MV-4-11 (cell line): ENCODE measurements around the gene CDK6.

Experiments
- DNase-seq: peaks from one replicate; lab custom pipeline; 2025; lab: John Stamatoyannopoulos, UW

Gene CDK6

DNA sequence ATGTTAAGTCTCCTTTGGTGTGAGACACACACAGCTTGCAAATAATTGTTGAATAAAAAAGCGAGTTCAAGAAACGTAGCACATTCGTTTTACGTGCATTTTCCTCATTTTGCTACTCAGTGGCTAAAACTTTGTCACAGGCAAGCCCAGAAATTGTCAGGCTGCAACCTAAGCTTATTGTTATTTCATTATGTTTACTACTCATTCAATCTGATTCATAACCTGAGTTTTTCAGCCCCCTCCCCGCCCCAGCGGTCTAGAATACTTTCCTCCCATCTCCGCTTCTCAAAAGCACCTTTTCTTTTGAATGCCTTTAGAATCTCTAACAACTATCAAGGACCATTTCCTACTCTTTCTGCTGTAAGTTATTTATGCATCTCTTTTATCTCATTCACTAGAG lies 247.3 kb downstream of the CDK6 start:
- DNase-seq, result no peak

DNA sequence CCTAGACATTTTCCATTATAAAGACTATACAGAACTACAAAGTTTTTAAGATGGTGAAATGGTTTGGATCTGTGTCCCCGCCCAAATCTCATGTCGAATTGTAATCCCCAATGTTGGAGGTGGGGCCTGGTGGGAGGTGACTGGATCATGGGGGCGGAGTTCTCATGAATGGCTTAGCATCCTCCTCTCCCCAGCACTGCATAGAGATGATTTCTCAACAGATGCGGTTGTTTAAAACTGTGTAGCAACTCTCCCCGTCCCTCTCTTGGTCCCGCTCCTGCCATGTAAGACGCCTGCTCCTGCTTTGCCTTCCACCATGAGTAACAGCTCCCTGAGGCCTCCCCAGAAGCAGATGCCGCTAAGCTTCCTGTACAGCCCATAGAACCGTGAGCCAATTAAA lies 247.8 kb downstream of the CDK6 start:
- peak; percentile 90 for DNase-seq

DNA sequence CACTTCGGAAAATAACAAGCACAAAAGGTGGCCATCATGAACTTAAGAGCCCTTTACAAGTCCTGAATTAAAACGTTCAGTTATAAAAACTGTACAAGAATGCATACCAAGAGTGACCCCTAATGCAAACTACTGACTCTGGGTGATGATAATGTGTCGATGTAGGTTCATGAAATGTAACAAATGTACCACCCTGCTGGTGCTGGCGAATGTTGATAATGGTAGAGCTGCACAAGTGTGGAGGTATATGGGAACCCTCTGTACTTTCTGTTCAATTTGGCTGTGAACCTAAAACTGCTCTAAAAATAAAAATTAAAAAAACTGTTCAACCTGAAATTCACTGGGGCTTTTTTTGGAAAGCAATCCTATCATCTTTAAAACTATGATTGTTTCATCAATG lies 249.5 kb downstream of the CDK6 start:
- DNase-seq, result no peak

DNA sequence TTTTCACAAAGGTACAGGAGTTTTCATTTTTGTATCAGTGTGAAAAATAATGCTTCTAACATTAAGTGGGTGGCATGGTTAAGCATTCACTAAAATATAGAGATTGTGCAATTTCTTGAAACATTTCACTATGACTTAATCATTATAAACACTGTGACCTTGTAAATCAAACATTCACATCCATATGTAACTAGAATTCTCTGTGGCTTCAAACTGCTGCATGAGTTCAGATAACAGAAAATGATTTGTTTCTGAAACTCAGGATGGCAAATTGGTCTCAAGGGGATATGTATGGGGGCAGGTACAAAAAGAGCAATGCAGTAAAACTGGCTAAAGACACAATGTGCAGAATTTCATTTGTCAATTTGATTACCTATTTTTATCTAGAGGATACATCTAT lies 250.0 kb downstream of the CDK6 start:
- DNase-seq, result peak; percentile 40

DNA sequence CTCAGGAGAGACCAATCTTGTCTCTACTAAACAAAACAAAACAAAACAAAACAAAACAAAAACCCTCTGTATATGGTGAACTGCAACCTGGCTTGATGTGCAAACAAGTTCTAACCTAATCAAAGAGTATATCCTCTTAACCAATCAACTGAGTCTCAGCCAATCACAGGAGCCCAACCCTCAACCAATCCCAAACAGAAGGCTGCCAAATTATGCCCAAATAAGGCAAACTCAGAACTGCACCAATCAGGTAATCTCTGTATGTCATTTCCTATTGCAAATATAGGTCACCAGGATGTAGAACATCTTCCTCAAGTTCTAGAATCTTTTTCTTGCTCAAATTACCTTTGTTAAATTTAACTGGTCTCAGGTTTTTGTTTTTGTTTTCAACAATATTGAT lies 251.4 kb downstream of the CDK6 start:
- DNase-seq, result no peak

DNA sequence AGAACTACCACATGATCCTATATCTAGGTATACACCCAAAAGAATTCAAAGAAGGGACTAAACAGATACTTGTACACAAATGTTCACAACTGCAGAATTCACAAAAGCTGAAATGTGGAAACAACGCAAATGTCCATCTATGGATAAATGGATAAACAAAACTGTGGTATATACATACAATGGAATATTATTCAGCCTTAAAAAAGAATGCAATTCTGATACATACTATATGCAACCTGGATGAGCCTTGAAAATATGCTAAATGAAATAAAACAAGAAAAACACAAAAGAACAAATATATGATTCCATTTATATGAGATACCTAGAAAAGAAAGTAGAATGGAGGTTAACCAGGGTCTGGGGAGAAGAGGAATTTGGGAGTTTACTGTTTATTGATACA lies 253.4 kb downstream of the CDK6 start:
- no peak for DNase-seq

DNA sequence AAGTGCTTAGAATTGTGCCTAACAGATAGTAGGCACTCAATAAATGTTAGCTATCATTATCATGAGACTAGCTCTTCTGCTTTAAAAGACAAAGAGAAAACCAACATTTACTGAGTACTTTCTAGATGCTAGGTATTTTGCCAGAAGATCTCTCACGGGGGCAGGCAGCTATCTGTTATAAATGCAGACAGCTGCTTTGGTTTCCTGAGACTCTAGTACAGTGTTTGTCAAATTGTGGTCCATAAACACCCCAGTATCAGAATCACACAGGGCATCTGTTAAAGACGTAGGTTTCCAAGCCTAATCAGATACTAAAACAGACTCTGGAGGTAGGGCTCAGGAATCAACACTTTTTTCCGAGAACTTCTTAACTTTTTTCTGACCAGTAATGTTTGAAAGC lies 260.1 kb downstream of the CDK6 start:
- no peak for DNase-seq

DNA sequence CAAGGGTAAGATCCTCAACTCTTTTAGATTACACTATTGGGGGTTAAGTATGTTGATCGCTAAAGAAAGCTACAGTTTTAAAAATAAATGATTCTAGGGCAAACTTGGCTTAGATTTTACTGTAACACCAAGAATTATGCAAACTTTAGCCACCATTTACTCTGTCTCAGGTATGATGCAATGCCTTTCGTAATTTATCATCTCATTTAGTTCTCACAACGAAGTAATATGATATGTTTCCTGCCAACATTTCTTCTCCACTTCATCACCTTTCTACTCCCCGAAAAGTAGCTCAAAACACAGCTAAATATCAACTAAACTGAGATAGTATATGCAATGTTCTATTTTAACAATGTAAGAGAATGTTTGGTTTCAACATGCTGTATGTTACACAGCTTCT lies 267.2 kb downstream of the CDK6 start:
- DNase-seq, result peak; percentile 22

DNA sequence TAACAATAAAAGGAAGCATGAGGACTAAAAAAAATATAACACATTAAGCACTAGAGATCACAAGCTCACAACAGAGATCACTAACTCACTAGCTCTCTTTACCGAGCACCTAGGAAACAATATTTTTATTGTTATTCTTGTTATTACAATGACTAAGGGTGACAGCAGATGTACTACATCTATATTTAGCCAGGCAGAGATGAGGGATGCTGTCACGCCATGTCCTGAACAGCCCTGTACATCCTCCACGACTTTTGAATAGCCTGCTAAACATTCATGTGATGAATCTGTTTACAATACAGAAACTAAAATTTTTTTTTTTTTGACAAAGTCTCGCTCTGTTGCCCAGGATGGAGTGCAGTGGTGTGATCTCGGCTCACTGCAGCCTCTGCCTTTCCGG lies 268.9 kb downstream of the CDK6 start:
- no peak for DNase-seq

DNA sequence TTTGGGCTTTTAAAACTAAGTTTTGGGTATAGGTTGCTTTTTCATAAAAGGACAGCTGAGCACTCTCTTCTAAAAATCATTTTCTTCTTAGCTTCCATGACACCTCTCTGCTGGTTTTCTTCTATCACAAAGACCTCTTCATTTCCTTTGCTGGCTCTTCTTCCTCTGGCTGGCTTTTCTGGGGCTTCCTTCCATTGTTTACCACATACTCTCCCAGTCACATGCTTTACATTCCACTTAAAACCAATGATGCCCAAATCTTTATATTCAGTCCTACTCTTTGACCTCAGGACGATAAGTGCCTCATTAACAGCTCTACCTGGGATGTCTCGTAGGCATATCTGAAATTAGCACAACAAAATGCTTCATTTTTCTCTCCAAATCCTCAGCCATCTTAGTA lies 273.0 kb downstream of the CDK6 start:
- DNase-seq, result no peak

DNA sequence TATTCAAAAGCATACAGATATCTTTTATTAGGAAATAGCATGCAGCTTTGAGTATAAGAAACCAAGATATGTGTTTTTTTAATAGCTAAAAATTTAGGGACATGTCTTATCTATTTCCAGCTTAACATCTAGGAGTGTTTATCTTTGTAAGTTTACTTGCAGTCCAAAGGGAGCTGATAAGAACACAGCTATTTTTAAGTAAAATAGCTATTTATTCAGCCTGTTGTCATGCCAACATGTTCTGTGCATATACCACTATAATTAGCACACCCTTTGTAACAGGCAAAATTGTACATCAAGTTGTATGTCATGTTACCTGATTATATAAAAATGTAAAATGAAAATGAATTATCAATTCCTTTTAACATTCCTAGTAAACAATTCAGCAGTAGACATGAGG lies 275.8 kb downstream of the CDK6 start:
- DNase-seq, result no peak

DNA sequence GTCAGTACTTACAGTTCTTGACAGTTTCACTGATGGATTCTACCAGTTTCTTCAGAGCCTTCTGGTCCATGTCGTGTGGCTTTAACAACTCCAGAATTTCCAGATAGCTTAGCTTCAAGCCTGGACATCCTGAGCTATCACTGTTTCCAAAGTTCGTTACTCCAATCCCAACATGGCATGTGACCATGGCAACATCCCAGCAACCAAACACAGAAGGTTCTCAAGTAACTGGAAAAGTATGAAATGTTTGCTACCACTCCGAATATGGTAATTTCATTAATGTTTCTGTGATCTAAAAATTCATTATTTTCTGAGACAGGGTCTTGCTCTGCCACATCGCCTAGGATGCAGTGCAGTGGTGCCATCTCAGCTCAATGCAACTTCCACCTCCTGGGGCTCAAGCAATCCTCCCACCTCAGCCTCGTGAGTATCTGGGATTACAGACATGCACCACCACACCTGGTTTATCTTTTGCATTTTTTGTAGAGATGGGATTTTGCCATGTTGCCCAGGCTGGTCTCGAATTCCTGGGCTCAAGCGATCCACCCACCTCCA lies 278.5 kb downstream of the CDK6 start:
- DNase-seq, result no peak

DNA sequence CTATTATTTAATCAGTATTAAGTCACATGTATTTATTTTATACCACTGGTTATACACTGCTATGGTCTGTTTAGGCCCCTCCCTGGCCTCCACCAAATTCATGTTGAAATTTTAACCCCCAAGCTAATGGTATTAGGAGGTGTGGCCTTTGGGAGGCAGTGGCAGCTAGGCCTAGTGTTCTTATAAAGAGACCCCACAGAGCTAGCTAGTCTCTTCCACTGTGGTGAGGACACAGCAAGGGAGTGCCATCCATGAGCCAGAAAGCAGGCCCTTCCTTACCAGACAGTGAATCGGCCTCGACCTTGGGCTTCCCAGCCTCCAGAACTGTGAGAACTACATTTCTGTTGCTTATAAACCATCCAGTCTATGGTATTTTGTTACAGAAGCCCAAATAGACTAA lies 279.1 kb downstream of the CDK6 start:
- DNase-seq, result no peak
